ENCODE data around the gene MAP2K6.

The MAP2K6 gene

DNA sequence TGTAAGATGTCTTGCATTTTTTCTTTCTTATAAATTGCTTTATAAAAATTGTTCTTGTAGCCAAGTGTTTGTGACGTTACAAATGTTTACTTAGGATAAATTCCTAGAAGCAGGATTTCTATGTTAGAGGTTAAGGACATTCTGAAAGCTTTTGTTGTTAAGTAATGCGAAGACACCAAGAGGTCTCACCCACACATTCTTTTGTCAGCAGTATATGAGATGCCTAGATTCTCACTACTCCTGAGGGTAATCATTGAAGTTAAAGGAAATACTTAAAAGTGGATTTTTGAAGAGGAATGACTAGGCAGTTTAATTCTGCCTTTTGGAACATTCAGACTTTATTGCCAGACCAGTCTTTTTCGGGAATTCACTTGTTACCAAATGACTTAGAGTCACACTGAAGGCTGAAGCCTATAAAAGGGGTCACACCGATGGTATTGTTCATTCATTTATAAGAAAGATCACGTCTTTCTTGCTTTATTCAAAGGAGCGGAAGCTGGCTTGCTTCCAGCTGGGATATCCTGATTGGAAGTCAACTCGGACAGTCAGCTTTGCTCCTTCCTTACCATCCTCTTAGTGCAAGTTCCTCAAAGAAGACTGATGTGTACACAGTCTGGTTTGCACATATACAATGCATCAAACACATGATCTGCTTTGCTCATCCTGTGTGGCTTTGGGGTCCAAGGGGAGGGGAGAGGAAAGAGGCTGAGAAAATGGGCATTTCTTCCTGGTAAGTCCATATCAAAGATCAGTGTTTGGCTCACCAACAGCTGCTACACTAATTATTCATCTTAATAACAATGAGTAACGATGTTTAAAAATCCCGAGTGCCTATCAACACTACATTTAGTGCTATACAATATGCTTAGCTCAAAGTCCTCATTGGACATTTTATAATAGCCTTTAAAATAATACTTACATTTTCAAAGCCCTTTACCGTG, 160.0 kb downstream of the MAP2K6 start:
- no peaks in the 10 kb centered on the region for H4K20me1 ChIP-seq (ENCODE audit: insufficient read depth)
- H3K27ac ChIP-seq: no peak overlapping the region
- no peak overlapping the region for H3K9ac ChIP-seq
- no peaks in the 10 kb centered on the region for H3K36me3 ChIP-seq (ENCODE audit: insufficient read depth)
- H3K4me1 ChIP-seq (ENCODE audit: low read depth, poor library complexity, severe bottlenecking): no peaks in the 10 kb centered on the region
- H3K27me3 ChIP-seq (ENCODE audit: insufficient read depth, low read depth): no peaks in the 10 kb centered on the region
- no peak overlapping the region for H2AFZ ChIP-seq (ENCODE audit: low read depth)
- no peaks in the 10 kb centered on the region for H3K79me2 ChIP-seq (ENCODE audit: insufficient read depth, low read depth)
- TF ChIP-seq, protein P1, sequence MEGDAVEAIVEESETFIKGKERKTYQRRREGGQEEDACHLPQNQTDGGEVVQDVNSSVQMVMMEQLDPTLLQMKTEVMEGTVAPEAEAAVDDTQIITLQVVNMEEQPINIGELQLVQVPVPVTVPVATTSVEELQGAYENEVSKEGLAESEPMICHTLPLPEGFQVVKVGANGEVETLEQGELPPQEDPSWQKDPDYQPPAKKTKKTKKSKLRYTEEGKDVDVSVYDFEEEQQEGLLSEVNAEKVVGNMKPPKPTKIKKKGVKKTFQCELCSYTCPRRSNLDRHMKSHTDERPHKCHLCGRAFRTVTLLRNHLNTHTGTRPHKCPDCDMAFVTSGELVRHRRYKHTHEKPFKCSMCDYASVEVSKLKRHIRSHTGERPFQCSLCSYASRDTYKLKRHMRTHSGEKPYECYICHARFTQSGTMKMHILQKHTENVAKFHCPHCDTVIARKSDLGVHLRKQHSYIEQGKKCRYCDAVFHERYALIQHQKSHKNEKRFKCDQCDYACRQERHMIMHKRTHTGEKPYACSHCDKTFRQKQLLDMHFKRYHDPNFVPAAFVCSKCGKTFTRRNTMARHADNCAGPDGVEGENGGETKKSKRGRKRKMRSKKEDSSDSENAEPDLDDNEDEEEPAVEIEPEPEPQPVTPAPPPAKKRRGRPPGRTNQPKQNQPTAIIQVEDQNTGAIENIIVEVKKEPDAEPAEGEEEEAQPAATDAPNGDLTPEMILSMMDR (conservative IDR thresholded peaks at IDR 0.05; ENCODE audit: low read depth, low read length): no peak
- H3K4me2 ChIP-seq: no peak overlapping the region
- no peak overlapping the region for H3K4me3 ChIP-seq (IDR thresholded peaks at IDR 0.05; ENCODE audit: insufficient read depth, low read depth, low read length)

DNA sequence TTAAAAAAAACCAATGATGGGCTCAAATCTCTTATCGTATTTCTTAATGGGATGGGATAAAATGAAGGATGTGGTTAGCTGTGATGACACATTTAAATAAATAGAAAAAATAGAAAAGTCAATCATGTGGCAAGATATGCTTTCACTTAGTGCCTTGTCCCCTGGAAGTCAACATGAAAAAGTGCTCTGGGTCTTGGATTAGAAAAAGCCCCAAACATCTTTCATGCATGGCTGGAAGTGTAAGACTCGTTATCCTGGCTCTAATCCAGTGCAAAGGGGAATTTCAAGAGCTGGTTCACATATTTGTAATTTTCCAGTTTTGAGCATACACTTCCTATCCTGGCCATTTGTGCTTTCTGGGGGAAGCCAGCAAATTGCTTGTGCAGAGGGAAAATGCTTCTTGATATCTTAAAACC, 160.9 kb downstream of the MAP2K6 start:
- H3K4me3 ChIP-seq (IDR thresholded peaks at IDR 0.05; ENCODE audit: insufficient read depth, low read depth, low read length): no peak overlapping the region
- H3K4me2 ChIP-seq: no peak overlapping the region

DNA sequence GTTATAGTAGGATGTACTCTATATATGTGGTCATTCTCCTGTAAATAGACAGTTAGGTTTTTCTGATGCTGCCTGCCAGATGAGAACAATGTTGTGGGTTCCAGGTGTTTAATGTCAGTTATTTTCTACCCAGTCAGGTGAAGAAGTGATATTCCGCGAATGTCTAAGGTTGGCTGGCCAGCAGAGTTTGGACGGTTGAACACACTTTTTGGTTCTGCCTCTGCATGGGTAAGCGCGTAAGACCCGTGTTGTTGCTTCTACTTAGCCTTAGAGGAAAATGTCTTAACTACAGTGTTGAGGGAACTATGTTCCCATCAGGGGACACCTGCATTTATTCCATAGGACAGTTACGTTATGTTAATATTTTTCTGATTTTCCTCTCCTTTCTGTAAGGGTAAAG, 162.6 kb downstream of the MAP2K6 start:
- H2AFZ ChIP-seq (ENCODE audit: low read depth): no peak overlapping the region
- no peaks in the 10 kb centered on the region for H3K36me3 ChIP-seq (ENCODE audit: insufficient read depth)
- peaks cover 15% of the 10 kb centered on the region for H3K4me1 ChIP-seq (ENCODE audit: low read depth, poor library complexity, severe bottlenecking)
- H3K4me3 ChIP-seq (IDR thresholded peaks at IDR 0.05; ENCODE audit: insufficient read depth, low read depth, low read length): no peak overlapping the region
- TF ChIP-seq, protein P1 (conservative IDR thresholded peaks at IDR 0.05; ENCODE audit: low read depth, low read length): no peak
- H3K9ac ChIP-seq: no peak overlapping the region
- no peak overlapping the region for H3K27ac ChIP-seq
- no peaks in the 10 kb centered on the region for H3K79me2 ChIP-seq (ENCODE audit: insufficient read depth, low read depth)
- H3K4me2 ChIP-seq: no peak overlapping the region
- no peaks in the 10 kb centered on the region for H4K20me1 ChIP-seq (ENCODE audit: insufficient read depth)
- no peaks in the 10 kb centered on the region for H3K27me3 ChIP-seq (ENCODE audit: insufficient read depth, low read depth)

More for the DNA sequence above, 160.9 kb downstream of the MAP2K6 start:
- TF ChIP-seq, protein P1 (conservative IDR thresholded peaks at IDR 0.05; ENCODE audit: low read depth, low read length): no peak
- no peaks in the 10 kb centered on the region for H3K79me2 ChIP-seq (ENCODE audit: insufficient read depth, low read depth)
- H3K27ac ChIP-seq: no peak overlapping the region
- no peak overlapping the region for H2AFZ ChIP-seq (ENCODE audit: low read depth)
- H3K36me3 ChIP-seq (ENCODE audit: insufficient read depth): no peaks in the 10 kb centered on the region
- H3K4me1 ChIP-seq (ENCODE audit: low read depth, poor library complexity, severe bottlenecking): no peaks in the 10 kb centered on the region
- H3K27me3 ChIP-seq (ENCODE audit: insufficient read depth, low read depth): no peaks in the 10 kb centered on the region
- no peak overlapping the region for H3K9ac ChIP-seq
- H4K20me1 ChIP-seq (ENCODE audit: insufficient read depth): no peaks in the 10 kb centered on the region

DNA sequence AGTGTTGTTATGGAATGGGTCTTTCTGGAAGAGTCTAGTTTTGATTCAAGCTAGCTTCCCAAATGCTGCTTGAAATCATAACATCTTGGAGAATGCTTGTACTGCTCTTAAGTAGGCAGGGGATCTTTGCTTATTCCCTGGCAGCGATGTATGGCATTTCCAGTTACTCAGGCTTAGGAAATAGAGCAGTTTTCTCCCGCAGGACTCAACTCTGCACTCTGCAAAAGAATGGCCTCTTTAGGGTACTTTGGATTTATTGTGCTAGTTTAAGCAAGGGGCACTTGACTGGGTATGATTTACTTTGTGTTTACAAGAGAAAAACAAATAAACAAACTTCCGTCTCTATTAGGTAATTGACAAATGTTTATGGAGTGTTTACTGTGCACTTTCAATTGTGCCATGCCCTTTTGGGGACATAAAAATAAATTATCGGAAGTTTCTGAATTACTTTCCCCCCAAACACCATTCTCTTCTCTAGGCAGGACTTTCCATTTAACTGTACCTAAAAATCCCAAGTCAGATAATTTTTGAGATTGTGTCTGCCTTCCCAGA, 164.0 kb downstream of the MAP2K6 start:
- Histone ChIP-seq H3K79me2 (ENCODE audit: insufficient read depth, low read depth) (no peaks in the 10 kb centered on the region), H3K27ac (no peak overlapping the region), H4K20me1 (ENCODE audit: insufficient read depth) (no peaks in the 10 kb centered on the region), H3K4me1 (ENCODE audit: low read depth, poor library complexity, severe bottlenecking) (peaks cover 15% of the 10 kb centered on the region), H2AFZ (ENCODE audit: low read depth) (no peak overlapping the region), H3K9ac (no peak overlapping the region), H3K4me3 (IDR thresholded peaks at IDR 0.05; ENCODE audit: insufficient read depth, low read depth, low read length) (no peak overlapping the region), H3K36me3 (ENCODE audit: insufficient read depth) (no peaks in the 10 kb centered on the region), H3K27me3 (ENCODE audit: insufficient read depth, low read depth) (no peaks in the 10 kb centered on the region), H3K4me2 (no peak overlapping the region)
- TF ChIP-seq, protein P1 (conservative IDR thresholded peaks at IDR 0.05; ENCODE audit: low read depth, low read length): no peak
